Stimulated activated CD8-positive, alpha-beta memory T cell treated with anti-CD3 and anti-CD28 coated beads, Interleukin-15, amount 100 ng/mL, for 24 hours (primary cell): ENCODE measurements around the gene SCFD1.
"Not testable (repeated sequence)": the region's sequence is repeated elsewhere in the genome, so short reads cannot be mapped to it uniquely, and the experiment has no call there.

Experiments
- DNase-seq: peaks from one replicate; pipeline ENCODE4 v3.0.0-alpha.2; 2020; ENCODE audit warnings: low read depth

SCFD1 gene

DNA sequence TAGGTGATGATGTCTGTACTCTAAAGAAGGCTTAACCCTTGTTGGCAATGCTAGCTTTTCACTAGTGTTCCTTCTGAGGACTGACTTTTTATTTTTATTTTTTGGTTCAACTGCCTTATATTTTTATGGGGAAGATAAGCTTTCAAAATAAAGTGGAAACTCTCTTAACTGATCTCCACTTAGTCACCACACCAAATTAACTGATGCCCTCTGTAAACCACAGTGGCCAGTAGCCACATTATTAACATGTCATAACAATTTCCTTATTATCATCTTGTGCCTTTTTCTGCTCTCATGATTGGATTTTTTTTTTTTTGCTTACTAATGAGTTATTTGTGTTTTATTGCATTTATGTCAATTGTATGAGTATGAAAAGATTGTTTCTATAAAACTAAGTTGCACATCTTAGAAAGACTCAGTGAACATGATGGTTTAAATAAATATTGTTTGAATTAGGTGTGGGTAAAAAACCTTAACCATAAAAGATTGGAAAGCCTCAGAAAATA lies 56.9 kb downstream of the SCFD1 start:
- no peak for DNase-seq

DNA sequence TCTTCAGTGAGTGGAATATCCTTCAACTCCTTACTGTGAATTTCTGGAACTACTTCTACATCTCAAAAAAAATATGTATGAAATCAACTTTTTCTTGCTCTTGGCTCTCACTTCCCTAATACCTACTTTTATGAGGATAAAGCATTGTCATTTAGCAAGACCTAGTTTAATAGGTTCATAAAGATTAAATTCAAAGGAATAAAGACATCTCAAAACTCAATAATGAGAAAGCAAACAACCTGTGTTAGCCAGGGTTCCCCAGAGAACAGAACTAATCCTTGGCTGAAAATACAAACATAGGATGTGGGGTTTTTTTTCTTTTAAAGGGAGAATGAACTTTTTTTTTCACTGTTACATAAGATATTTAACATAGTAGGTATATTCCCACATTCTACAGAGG lies 57.9 kb downstream of the SCFD1 start:
- no peak for DNase-seq

DNA sequence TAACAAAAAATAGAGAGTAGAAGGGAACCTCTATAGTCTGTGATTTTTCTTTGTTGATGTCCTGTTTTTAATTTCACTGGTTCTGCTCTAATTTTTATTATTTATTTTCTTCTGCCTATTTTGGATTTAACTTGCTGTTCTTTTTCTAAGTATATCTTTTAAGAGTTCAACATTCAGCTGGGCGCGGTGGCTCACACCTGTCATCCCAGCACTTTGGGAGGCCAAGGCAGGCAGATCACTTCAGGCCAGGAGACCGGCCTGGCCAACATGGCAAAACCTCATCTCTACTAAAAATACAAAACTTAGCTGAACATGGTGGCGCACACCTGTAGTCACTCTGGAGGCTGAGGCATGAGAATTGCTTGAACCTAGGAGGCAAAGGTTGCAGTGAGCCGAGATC lies 58.7 kb downstream of the SCFD1 start:
- not testable (repeated sequence) for DNase-seq

DNA sequence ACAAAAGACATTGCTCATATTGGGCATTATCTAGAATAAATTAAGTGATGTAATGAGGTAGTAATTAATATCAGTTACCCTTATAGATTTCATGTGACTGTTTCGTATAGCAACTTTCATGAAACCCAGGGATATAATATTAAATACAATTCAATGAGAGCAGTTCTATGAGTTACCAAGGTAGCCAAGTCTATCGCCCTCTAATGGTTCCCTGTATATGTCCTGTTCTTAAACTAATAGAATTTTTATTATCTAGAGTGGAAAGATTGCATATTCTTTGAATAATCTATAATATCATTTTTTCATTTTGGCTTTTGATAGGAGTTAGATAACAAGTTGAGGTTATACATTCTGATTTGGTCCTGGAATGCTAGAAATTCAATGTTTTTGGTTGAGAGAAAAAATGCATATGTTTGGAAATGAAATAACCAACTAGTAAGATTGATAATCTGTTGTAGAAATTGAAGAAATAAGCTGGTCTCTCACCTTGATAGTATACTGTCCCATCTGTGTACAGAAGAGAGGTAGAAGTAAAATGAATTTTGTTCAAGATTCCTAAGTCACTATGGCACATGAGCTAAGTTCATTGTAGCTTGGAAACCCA lies 59.7 kb downstream of the SCFD1 start:
- no peak for DNase-seq

DNA sequence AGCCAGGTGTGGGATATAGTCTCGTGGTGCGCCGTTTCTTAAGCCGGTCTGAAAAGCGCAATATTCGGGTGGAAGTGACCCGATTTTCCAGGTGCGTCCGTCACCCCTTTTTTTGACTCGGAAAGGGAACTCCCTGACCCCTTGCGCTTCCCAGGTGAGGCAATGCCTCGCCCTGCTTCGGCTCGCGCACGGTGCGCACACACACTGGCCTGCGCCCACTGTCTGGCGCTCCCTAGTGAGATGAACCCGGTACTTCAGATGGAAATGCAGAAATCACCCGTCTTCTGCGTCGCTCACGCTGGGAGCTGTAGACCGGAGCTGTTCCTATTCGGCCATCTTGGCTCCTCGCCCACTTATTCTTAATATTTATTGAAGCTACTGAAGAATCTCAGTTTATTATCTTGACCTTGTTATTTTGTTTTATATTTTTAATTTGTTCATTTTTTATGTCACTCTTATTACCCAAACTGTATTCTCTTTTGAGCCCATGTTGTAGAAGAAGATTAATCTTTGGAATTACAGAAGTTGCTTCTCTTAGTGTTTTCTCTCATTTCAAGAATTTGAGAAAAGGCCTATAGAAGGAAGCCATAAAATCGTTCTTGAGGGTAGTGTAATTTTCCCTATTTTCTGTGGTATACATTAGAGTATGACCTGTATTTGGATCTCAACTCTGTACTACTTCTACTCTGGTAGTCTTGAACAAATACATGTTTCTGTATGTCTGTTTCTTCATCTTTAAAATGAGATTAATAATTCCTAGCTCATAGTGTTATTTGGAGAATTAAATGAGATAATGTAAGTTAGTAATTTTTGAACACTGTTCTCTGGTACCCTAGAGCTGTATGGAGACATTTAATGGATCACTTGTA lies 68.6 kb downstream of the SCFD1 start:
- DNase-seq, result not testable (repeated sequence)

DNA sequence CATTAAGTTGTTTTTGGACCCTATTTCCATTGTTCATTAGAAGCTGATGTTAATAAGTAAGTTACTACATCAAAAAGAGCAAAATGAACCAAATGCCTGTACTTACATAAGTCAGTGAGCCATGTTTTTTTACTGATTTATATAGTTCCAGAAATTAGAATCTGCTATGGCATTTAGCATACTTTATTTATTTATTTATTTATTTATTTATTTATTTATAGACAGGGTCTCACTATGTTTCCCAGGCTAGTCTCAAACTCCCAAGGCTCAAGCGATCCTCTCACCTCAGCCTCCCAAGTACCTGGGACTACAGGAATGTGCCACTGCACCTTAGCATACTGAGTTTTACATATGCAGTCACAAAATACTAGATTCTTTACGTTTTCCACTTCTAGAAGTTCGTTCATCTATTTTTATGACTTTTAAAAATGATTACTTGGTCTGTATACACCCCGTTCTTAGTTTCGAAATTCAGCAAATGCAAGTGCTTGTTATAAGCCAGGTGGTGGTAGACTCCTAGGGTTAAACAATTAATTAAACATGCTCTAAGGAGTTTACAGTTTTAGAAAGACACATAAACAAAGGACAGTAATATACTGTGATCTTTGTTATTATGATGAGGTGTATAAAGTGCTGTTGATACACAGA lies 69.8 kb downstream of the SCFD1 start:
- DNase-seq, result no peak

DNA sequence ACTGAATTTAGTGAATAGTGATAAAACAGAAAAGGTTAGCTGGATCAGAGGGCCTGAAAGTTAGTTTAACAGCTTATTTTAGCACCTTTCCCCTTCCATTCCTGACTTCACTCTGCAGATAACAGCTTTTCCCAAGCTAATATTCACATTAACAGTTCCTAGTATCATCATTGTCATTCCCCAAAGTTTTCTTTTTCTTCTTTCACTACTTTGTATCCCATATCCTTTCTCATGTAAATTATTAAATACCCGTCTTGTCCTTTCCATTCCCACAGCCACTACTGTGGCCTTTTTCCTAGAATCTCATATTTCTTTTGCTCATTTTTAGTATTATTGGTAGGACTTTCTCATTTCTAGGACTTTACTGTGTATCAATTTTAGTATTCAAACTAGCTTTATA lies 70.5 kb downstream of the SCFD1 start:
- DNase-seq, result no peak

DNA sequence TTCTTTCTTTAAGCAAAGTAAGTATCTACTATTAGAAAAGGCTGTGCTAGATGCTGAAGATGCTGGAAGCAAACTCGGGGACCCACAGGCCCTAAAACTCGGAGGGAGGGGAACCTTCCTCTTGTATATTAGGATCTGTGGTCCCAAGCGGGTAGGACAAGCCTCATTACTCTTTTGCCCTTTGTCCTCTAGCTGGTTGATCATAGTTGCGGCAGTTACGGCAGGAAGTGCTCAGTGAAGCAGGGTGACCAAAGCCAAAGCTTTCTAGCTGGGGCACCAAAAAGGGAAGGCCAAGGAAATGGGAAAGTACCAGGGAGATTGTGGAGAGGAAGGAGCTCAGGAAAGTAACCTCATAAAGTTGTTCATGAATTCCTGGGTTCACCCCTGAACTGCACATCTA lies 76.3 kb downstream of the SCFD1 start:
- DNase-seq, result no peak

DNA sequence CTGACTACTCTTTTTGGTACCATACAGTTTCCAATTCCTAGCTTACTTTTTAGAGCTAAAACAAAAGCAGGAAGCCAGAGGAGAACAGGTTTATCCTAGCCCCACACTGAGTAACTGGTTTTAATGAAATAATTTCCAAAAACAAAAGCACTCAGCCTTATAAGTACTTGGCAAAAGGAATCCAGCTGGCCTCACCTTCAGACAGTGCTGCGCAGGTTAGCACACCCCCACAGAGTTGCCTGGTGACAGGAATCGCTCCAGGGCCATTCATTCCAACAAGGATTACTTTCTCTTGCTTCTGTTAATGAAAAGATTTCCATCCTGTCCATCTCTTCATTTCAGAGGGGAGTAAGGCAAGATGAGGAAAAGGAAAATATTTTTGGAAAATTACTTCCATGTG lies 84.6 kb downstream of the SCFD1 start:
- DNase-seq, result no peak

DNA sequence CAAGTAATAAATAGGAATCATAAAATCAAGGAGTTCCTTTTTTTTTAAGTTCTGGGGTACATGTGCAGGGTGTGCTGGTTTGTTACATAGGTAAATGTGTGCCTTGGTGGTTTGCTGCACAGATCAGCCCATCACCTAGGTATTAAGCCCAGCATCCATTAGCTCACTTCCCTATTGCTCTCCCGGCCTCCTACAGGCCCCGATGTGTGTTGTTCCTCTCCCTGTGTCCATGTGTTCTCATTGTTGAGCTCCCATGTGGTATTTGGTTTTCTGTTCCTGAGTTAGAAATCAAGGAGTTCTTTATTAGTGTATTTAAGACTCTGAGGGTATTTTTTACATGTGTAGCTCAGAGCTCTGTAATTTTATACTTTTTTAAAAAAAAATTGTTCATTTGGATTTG lies 86.0 kb downstream of the SCFD1 start:
- DNase-seq, result no peak

DNA sequence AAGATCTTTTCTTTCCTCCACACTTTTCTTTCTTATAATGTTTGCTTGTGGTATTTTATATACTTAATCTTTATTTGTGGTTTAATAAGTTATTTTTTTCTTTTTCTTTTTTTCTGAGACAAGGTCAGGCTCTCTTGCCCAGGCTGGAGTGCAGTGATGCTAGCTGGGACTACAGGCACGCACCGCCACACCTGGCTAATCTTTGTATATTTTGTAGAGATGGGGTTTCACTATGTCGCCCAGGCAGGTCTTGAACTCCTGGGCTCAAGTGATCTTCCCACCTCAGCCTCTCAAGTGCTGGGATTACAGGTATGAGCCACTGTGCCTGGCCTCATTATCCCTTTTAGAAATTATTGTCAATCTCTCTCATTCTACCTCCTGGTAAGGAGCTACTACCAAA lies 87.1 kb downstream of the SCFD1 start:
- no peak for DNase-seq

DNA sequence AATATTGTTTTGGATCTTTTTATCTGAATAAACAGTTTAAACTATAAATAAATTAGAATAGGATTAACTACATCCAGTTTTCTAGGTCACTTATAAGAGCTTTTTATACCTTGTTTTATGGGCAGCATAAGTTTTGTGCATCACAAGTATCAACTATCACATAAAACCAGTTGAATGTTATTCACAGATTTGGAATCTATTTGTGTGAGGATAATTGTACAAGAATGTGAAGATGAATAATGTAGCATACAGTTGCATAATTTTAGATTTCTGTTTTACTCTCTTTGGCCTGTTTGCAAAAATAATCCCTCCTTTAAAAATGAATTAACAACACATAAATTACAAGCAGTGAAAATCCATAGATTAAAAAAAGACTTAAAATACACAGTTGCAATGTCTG lies 88.8 kb downstream of the SCFD1 start:
- no peak for DNase-seq

DNA sequence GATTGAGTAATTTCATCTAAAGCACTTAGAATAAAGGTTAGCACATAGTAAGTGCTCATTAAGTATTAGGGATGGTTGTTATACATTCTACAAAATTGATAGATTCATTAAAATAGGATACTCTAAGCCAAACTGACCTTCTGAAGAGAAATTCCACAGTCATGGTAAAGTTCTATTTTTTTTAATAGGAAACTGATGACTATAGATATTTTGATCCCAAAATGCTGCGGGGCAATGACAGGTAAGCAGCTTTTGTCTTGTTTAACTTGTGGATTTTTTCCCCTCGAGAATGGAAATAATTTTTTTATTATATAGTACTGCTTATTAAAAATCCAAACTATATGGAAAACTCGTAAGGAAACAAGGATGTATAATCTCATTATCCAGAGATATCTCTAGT lies 97.0 kb downstream of the SCFD1 start:
- DNase-seq, result no peak

DNA sequence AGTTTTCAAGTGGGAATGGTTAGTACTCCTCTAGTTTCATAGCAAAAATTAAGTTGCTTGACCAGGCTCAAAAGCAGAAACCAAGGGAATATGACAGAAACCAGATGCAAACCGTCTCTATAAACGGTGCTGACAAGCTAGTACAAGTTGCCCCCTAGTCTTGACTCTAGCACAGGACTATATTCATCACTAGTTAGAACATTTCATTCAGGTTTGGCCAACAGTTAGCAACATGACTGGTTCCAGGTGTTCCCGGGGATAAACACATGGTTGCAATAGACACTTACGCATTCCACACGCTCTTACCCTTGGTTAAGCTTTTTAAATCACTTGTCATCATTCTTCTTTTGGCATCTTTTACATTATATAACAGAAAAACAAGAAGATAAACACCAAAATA lies 103.6 kb downstream of the SCFD1 start:
- DNase-seq, result no peak

DNA sequence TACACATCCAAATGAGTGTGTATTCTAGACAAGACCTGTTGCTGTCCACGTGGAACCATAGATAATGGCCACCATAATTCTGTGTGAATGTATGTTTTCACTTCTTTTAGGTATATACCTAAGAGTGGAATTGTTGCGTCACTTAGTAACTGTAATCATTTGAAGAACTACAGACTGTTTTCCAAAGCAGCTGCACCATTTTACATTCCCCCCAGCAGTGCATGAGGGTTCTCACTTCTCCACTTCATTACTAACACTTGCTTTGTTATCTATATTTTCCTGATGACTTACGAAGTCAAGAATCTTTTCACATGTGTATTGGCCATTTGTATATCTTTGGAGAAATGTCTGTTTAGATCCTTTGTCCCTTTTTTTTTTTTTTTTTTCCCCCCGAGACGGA lies 106.4 kb downstream of the SCFD1 start:
- DNase-seq, result no peak

DNA sequence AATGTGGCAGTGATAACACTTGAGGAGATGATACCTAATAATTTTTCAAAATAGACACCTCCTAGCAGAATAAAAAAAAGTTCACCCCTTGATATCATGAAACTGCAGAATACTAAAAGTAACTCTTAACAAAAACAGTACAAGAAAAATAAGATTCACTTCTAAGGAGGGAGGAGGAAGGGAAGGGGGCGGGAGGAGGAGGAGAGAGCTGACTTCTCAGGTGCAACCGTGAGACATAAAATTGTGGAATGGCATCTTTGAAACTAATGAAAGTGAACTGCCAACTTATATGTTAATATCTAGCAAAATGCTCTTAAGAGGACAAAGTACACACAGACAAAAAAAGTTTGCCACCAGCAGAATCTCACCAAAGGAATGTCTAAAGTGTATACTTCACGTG lies 115.8 kb downstream of the SCFD1 start:
- no peak for DNase-seq

DNA sequence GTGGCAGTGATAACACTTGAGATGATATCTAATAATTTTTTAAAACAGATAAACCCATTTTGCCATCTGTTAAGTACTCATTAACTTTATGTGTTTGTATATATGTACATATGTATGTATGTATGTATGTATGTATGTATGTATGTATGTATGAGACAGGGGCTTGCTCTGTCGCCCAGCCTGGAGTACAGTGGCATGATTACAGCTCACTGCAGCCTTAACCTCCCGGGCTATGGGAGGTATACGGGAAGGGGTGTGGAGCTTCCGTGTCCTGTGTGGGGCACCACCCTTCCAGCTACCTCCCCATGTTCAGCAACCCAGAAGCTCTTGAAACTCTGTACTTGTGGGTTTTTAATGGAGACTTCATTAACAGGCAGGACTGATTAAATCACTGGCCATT lies 116.9 kb downstream of the SCFD1 start:
- no peak for DNase-seq

DNA sequence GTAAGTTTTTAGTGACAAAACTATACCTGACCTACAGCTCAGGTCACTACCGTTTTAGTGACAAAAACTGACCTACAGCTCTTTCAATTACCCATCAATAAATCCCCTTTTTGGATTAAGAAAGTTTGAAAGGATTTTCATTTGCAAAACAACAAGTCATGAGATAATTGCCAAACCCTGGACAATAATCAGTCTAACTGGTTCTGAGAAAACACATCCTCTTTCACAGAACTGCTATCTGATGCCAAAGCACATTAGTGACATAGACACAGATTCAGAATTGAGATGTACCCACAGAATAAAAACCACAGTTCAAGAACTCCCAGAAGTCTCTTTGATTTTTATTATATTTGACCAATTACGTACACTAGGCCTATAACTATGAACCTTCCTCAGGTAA lies 126.2 kb downstream of the SCFD1 start:
- DNase-seq, result no peak

DNA sequence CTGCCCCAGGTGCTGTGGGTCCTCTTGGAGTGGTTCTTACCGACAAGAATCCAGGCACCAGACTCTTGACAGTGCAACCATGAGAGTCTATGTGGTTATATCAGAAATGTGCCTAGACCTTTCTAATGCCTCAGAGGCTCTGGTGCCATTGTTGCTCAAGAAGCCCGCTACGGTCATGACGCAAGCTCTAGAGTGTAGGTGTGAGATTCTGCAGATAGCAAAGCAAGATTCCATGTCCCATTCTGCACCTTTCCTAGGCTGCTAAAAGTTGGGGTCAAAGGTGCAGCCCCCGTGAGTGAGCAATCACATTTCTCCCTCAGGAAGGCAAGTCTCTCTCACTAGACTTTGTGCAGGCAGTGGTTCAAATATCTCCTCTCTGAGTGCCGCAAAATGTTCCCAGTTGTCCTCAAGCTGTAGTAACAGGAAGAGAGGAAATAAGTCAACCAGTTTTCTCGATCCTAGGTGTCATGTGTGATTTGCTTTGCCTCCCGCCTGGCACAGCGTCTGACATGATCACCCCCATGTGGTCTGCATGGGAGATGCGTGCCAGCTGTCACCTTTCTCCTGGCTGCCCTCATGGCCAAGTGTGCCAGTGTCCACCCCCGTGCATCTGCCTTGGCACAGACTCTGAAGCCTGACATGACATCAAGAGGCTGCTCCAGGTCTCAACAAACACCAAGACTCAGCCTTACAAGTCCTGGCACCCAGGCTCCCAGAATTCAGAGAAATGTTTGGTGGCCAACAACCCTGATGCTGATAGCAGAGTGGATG lies 129.7 kb downstream of the SCFD1 start:
- no peak for DNase-seq

DNA sequence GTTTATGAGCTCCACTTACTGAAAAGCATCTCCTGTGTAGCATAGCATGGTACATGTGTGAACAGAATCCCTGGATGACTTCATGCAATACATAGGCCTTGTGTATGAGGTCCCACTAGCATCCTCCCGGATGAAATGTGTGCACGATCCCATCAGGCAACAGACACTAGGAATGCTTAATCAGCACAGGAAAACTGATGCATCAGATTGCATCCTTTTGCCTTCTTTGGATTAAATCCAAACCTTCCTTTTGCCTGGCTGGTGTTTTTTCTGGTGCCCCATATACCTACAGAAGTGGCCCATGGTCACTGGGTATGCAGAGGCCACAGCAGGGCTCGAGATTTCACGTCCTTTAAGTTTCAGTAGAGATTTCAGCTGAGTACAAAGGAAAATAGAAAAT lies 131.3 kb downstream of the SCFD1 start:
- no peak for DNase-seq

DNA sequence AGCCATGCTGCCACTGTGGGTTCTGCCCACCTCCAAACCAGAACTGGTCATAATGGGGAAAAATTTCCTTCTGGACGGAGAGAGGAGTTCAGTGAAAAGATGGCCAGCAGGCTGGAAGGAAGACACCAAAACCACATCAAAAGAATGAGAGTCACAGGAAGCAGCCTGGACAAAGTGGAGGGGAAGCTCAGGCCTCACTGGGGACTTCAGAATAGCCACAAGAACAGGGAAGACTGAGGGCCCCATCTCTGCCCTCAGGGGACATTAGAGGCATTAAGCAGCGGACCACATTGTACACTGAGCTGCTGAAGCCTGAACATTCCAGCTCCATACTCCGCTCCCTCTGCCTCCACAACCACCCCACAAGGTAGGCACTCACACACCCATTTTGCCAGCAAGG lies 132.7 kb downstream of the SCFD1 start:
- no peak for DNase-seq

DNA sequence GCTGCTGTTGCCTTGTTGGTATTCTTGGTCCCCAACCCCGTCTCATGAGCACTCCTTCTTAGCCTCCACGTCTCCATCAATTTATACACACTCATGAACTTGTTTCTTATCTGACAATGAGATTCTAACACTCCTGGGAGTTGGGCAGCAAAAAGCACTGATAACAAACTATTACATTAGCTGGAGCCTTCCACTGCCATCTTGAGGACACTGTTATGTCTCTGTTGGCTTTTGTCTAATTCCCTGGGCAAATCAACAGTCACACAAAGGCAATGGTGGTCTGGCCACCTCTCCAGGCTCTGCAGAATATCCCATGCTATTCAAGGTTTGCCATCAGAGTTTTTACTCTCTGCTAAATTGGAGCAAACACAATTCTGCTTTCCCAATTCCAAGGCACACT lies 134.5 kb downstream of the SCFD1 start:
- no peak for DNase-seq
